Dedifferentiated amniotic fluid mesenchymal stem cell (primary cell): ENCODE data around the gene IFIT2.
A peak's percentile ranks its signal among the peaks of the same experiment; 100 is the strongest.
"Not testable (repeated sequence)": the region's sequence is repeated elsewhere in the genome, so short reads cannot be mapped to it uniquely, and the experiment has no call there.

ENCODE experiments used
- DNase-seq: peaks from one replicate; pipeline ENCODE4 v3.0.0-alpha.2; 2016; ENCODE audit errors: extremely low spot score

The IFIT2 gene

GRCh38 chr10:89280508-89280907 lies 21.3 kb upstream of the IFIT2 start:
- DNase-seq, result no peak

- DNase-seq, result no peak
Observed at GRCh38 chr10:89281606-89282395, 20.0 kb upstream of the IFIT2 start.

GRCh38 chr10:89283025-89283935 lies 18.6 kb upstream of the IFIT2 start:
- no peak for DNase-seq

- DNase-seq, result peak; percentile 85
Observed at GRCh38 chr10:89283936-89284475, 17.8 kb upstream of the IFIT2 start.

GRCh38 chr10:89284711-89285110 lies 17.1 kb upstream of the IFIT2 start:
- not testable (repeated sequence) for DNase-seq

- not testable (repeated sequence) for DNase-seq
Observed at GRCh38 chr10:89285303-89285702, 16.5 kb upstream of the IFIT2 start.

- no peak for DNase-seq
Observed at GRCh38 chr10:89294721-89295239, 7.1 kb upstream of the IFIT2 start.

GRCh38 chr10:89295597-89295996 lies 6.2 kb upstream of the IFIT2 start:
- DNase-seq, result peak; percentile 55

GRCh38 chr10:89296220-89296648 lies 5.6 kb upstream of the IFIT2 start:
- DNase-seq, result no peak

- DNase-seq, result no peak
Observed at GRCh38 chr10:89297356-89297755, 4.5 kb upstream of the IFIT2 start.

GRCh38 chr10:89297791-89298190 lies 4.1 kb upstream of the IFIT2 start:
- no peak for DNase-seq

- no peak for DNase-seq
Observed at GRCh38 chr10:89299031-89299430, 2.8 kb upstream of the IFIT2 start.

- peak; percentile 39 for DNase-seq
Observed at GRCh38 chr10:89301232-89301631, 614 bp upstream of the IFIT2 start.

- DNase-seq, result no peak
Observed at GRCh38 chr10:89302625-89303024, 779 bp downstream of the IFIT2 start.

- no peak for DNase-seq
Observed at GRCh38 chr10:89303161-89303560, 1.3 kb downstream of the IFIT2 start.

GRCh38 chr10:89304026-89304425 lies 2.2 kb downstream of the IFIT2 start:
- DNase-seq, result no peak

- DNase-seq, result no peak
Observed at GRCh38 chr10:89304446-89304845, 2.6 kb downstream of the IFIT2 start.

- DNase-seq, result no peak
Observed at GRCh38 chr10:89304925-89305324, 3.1 kb downstream of the IFIT2 start.

GRCh38 chr10:89305766-89306433 lies 4.1 kb downstream of the IFIT2 start:
- DNase-seq, result no peak

GRCh38 chr10:89306434-89307268 lies 4.8 kb downstream of the IFIT2 start:
- no peak for DNase-seq

- no peak for DNase-seq
Observed at GRCh38 chr10:89307269-89307577, 5.4 kb downstream of the IFIT2 start.
